Measurements from ENCODE around the gene RAE1. TPM values are rescaled to one million over a fixed set of nuclear protein-coding genes. Genes with fewer than 3 reads are reported as not detected.

The RAE1 gene
- total RNA-seq, 3 donors from 2014 or later, result 13.8 to 26.9 (median 17.4) TPM

DNA sequence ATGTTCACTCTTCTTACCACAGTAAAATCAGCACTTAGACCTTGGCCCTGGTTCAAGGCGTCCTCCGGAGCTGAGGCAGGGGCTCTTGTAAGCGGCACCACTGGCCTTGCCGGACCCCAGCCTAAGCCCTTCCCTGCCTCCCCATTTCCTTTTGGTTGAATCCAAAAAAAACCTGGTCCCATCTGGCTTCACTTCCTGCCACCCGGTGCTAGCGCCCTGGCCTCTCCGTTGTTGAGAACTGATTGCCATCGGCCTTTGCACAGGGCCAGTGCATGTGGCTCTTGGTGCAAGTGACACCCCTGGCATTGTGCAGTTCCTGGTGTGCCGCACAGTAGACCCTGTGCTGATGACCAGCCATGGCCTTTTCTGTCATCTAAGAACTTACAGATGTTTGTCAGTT, 21.1 kb downstream of the RAE1 start:
- Histone ChIP-seq H3K27me3 (no peaks in the 10 kb centered on the region), H3K9me3 (no peaks in the 10 kb centered on the region), H3K4me3 (no peak overlapping the region), H3K4me1 (no peaks in the 10 kb centered on the region), H3K27ac (no peak overlapping the region), H3K36me3 (peaks cover 24% of the 10 kb centered on the region)
- DNase-seq (ENCODE audit: low spot score in 2 of 2), result no peak
- TF ChIP-seq, protein P1, sequence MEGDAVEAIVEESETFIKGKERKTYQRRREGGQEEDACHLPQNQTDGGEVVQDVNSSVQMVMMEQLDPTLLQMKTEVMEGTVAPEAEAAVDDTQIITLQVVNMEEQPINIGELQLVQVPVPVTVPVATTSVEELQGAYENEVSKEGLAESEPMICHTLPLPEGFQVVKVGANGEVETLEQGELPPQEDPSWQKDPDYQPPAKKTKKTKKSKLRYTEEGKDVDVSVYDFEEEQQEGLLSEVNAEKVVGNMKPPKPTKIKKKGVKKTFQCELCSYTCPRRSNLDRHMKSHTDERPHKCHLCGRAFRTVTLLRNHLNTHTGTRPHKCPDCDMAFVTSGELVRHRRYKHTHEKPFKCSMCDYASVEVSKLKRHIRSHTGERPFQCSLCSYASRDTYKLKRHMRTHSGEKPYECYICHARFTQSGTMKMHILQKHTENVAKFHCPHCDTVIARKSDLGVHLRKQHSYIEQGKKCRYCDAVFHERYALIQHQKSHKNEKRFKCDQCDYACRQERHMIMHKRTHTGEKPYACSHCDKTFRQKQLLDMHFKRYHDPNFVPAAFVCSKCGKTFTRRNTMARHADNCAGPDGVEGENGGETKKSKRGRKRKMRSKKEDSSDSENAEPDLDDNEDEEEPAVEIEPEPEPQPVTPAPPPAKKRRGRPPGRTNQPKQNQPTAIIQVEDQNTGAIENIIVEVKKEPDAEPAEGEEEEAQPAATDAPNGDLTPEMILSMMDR (IDR thresholded peaks at IDR 0.05), result no peak
- TF ChIP-seq POLR2AphosphoS5 (IDR thresholded peaks at IDR 0.05), result no peak
- intact Hi-C loops (cut with DNase I; ENCODE audit: low total_unique reads), result no loop called here

DNA sequence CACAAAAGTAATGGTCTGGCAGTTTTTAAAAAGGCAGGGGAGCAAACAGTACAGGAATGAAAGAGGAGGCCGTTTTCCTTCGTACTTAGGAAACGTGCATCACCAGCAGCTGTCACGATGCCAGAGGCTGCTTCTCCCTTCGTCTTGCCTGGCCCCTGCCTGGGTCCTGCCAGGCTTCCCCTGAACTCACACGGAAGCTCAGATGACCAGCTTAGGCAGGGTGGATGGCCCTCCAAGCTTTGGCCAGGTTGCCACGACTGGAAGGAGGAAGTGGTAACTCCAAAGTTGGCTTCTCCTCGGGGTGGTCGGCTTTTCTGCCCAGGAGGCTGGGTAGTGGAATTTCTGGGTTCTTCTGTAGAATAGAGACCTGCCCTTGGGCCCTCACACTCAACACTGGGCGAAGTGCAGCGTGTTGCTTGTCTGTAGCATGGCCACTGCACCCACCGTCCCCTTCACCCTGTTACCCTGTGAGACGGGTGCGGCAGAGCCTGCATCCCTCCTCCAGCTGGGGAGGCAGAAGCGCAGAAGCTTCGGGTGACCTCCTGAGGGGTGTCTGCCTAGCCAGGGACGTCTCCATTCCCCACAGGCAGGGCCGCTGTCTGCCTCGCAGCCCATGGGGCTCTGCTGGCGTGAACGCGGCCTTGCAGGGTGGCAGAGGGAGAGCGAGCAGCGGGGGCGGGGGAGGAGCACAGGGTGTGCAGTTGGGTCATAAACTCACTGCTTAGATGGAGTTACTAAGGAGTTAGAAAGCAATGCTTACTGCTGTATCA, 21.7 kb downstream of the RAE1 start:
- Histone ChIP-seq H3K36me3 (peaks cover 24% of the 10 kb centered on the region), H3K9me3 (no peaks in the 10 kb centered on the region), H3K27me3 (no peaks in the 10 kb centered on the region), H3K4me1 (no peaks in the 10 kb centered on the region), H3K27ac (no peak overlapping the region), H3K4me3 (no peak overlapping the region)
- intact Hi-C loops (cut with DNase I; ENCODE audit: low total_unique reads), result no loop called here
- no peak for DNase-seq (ENCODE audit: low spot score in 2 of 2)
- TF ChIP-seq, protein P1 (IDR thresholded peaks at IDR 0.05), result no peak
- TF ChIP-seq POLR2A (IDR thresholded peaks at IDR 0.05) (no peak), POLR2AphosphoS5 (IDR thresholded peaks at IDR 0.05) (no peak)

DNA sequence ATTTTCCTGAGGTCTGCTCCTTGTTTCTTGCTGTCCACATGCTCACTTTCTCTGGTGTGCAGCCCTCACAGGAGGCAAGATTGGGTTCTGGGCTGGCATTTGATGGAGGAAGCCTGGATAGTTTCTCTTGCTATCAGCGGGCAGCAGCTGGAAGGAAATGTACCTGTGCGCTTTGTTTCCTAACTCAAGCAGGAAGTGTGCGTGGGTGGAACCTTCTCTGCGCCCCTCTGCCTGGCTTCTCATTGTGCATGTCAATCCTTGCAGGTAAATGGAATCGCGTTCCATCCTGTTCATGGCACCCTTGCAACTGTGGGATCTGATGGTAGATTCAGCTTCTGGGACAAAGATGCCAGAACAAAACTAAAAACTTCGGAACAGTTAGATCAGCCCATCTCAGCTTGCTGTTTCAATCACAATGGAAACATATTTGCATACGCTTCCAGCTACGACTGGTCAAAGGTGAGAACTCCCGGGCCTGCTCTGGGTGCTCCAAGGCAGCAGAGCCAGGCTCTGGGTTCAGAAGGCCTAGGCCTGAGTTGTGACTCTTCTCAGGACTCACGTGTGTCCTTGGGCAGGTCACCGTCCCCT, 23.4 kb downstream of the RAE1 start:
- H3K36me3 ChIP-seq, result peaks cover 15% of the 10 kb centered on the region
- no peaks in the 10 kb centered on the region for H3K9me3 ChIP-seq
- TF ChIP-seq, protein P1 (IDR thresholded peaks at IDR 0.05), result no peak
- TF ChIP-seq POLR2A (IDR thresholded peaks at IDR 0.05) (no peak), POLR2AphosphoS5 (IDR thresholded peaks at IDR 0.05) (no peak)
- intact Hi-C loops (cut with DNase I; ENCODE audit: low total_unique reads), result no loop called here
- H3K27me3 ChIP-seq, result no peaks in the 10 kb centered on the region
- H3K4me1 ChIP-seq, result no peaks in the 10 kb centered on the region
- H3K27ac ChIP-seq, result peak overlapping the region in 1 of 2 donors; percentile 43
- DNase-seq (ENCODE audit: low spot score in 2 of 2), result no peak
- H3K4me3 ChIP-seq, result no peak overlapping the region

DNA sequence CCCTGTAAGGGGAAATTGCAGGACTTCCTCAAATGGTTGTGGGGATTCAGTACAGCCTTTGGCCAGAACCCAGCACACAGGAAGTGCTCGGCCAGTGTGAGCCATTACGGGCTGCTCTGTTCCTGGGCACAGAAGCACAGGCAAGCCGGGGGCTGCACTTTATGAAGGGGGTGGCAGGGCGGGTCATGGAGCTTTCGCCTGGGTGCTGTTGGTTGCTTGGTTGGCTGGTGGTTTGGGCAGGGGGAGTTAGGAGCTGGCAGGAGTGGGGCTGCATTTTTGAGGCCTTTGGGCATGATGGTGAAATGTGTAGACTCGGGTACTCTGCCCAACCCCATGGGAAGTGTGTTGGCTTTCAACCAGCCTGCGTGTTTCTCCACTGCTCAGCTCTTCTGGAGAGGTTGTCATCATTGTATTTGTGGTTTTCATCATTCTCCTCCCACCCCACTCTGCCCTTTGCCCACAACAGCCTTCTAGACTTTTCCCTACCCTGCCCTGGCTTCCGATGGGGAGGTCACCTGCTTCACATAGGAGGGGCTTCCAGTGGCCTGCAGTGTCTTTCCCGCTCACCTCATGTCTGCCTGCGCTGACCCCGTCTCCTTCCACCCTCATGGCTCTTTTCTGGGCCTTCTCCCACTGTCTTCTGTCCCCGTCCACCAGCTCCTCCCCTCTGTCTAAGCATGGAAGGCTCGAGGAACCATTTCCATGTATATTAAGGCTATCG, 24.0 kb downstream of the RAE1 start:
- intact Hi-C loops (cut with DNase I; ENCODE audit: low total_unique reads), result no loop called here
- Histone ChIP-seq H3K4me3 (peak overlapping the region in 1 of 3 donors; percentile 6), H3K36me3 (peaks cover 9% of the 10 kb centered on the region)

More for the DNA sequence above, 24.0 kb downstream of the RAE1 start:
- no peaks in the 10 kb centered on the region for H3K9me3 ChIP-seq
- H3K4me1 ChIP-seq, result no peaks in the 10 kb centered on the region
- TF ChIP-seq, protein P1 (IDR thresholded peaks at IDR 0.05), result no peak
- TF ChIP-seq POLR2AphosphoS5 (IDR thresholded peaks at IDR 0.05) (no peak), POLR2A (IDR thresholded peaks at IDR 0.05) (no peak)
- DNase-seq (ENCODE audit: low spot score in 2 of 2), result no peak
- H3K27me3 ChIP-seq, result no peaks in the 10 kb centered on the region
- peak overlapping the region in 1 of 2 donors; percentile 43 for H3K27ac ChIP-seq

All from breast epithelium (tissue), 4 donors.